HL-60 (cell line): ENCODE measurements around the gene GOSR2.

Source experiments
- CTCF ChIP-seq: IDR thresholded peaks from one replicate; pipeline ENCODE4 v1.5.1; 2011; ENCODE audit warnings: low read length, control low read depth, inconsistent platforms; ENCODE audit not compliant: insufficient read depth
- POLR2AphosphoS5 ChIP-seq: IDR thresholded peaks from 2 replicates; pipeline ENCODE4 v1.6.1; 2012; ENCODE audit warnings: low read depth
- REST ChIP-seq: IDR thresholded peaks from 2 replicates; pipeline ENCODE4 v1.6.1; 2012; ENCODE audit warnings: low read depth; ENCODE audit not compliant: insufficient replicate concordance

- TF ChIP-seq CTCF, result no peak
- TF ChIP-seq POLR2AphosphoS5, result no peak
- no peak for TF ChIP-seq REST
These were observed 52.3 kb downstream of the GOSR2 start for GRCh38 chr17:46975287-46975686.
